Right atrium auricular region (tissue), 2 donors: ENCODE data around the gene PLEKHG3. TPM values are rescaled to one million over a fixed set of nuclear protein-coding genes. Genes with fewer than 3 reads are reported as not detected.

Experiments used
- DNase-seq: peaks from one replicate; pipeline ENCODE4 v3.0.0-alpha.2; 2019; ENCODE audit warnings: low spot score
- H3K27ac ChIP-seq, 2 donors: fragments of 200-600 bp; sonication (generic); 1 replicate in 1 of 2; 2 replicates in 1 of 2; pipeline ENCODE4 v1.5.1; 2016 to 2019
- H3K27me3 ChIP-seq, 2 donors: fragments of 200-600 bp; sonication (generic); one replicate each; pipeline versions ENCODE4 v1.5.1 to v1.6.0; 2017 to 2019
- H3K36me3 ChIP-seq: fragments of 200-600 bp; sonication (generic); one replicate; pipeline ENCODE4 v1.5.1; 2016
- H3K4me1 ChIP-seq, 2 donors: fragments of 200-600 bp; sonication (generic); one replicate each; pipeline versions ENCODE4 v1.5.1 to v1.6.0; 2017 to 2019
- H3K4me3 ChIP-seq, 2 donors: fragments of 200-600 bp; sonication (generic); 1 replicate in 1 of 2; 2 replicates in 1 of 2; pipeline ENCODE4 v1.5.1; 2017 to 2019; ENCODE audit warnings: mild to moderate bottlenecking in 1 of 2, moderate library complexity in 1 of 2
- H3K9me3 ChIP-seq, 2 donors: fragments of 200-600 bp; sonication (generic); one replicate each; pipeline ENCODE4 v1.5.1; 2019
- CTCF ChIP-seq, 2 donors: fragments of 200-600 bp; sonication (generic); IDR thresholded peaks; one replicate each; pipeline ENCODE4 v1.5.1; 2019; ENCODE audit warnings: antibody characterized with exemption in 2 of 2
- total RNA-seq, 2 donors: library from RNA; depleted of rRNA; stranded (reverse); fragments of >200 nt; gene quantifications; one replicate each; pipeline ENCODE4 v1.1.0, GENCODE V29; 2016

PLEKHG3 gene
- total RNA-seq, 2 donors from 2014 or later = 26.1 to 28.1 TPM

- no peak for TF ChIP-seq CTCF (IDR thresholded peaks at IDR 0.05)
- peaks cover 20% of the 10 kb centered on the region for H3K36me3 ChIP-seq
- H3K9me3 ChIP-seq = no peaks in the 10 kb centered on the region
- H3K27ac ChIP-seq = no peak overlapping the region
- no peaks in the 10 kb centered on the region for H3K27me3 ChIP-seq
- no peak overlapping the region for H3K4me3 ChIP-seq
- peaks cover 0 to 13% of the 10 kb centered on the region in 2 donors for H3K4me1 ChIP-seq
- no peak for DNase-seq
These were observed 48.7 kb downstream of the PLEKHG3 start for GRCh38 chr14:64752909-64753308.

- no peak for TF ChIP-seq CTCF (IDR thresholded peaks at IDR 0.05)
These were observed 49.1 kb downstream of the PLEKHG3 start for GRCh38 chr14:64753374-64753773.

DNA sequence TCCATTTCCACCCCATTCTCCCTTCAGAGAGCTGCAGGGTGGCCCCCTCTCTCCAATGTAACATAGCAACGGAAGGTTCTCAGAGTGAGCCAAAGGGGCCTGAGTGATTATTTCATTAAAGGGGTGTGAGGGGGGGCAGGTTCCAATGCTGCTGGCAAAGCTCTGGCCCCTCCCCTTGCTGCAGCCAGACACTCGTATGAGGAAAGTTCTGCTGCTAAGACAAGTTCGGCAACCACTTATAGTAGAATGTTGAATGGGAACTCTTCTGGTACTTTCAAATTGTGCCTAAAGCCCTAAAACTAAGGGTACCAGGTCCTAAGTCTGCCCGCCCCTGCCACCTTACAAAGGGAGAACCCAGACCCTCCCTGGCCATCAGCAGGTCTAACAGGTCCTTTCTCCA, 49.8 kb downstream of the PLEKHG3 start:
- Histone ChIP-seq H3K27ac (no peak overlapping the region), H3K4me3 (no peak overlapping the region), H3K4me1 (peaks cover 0 to 23% of the 10 kb centered on the region in 2 donors), H3K9me3 (no peaks in the 10 kb centered on the region), H3K36me3 (peaks cover 12% of the 10 kb centered on the region), H3K27me3 (no peaks in the 10 kb centered on the region)
- DNase-seq = no peak
- TF ChIP-seq CTCF (IDR thresholded peaks at IDR 0.05) = no peak

More at GRCh38 chr14:64753374-64753773, 49.1 kb downstream of the PLEKHG3 start:
- H3K36me3 ChIP-seq = peaks cover 19% of the 10 kb centered on the region
- no peaks in the 10 kb centered on the region for H3K9me3 ChIP-seq
- no peak overlapping the region for H3K27ac ChIP-seq
- H3K27me3 ChIP-seq = no peaks in the 10 kb centered on the region
- peaks cover 0 to 17% of the 10 kb centered on the region in 2 donors for H3K4me1 ChIP-seq
- DNase-seq = no peak
- H3K4me3 ChIP-seq = no peak overlapping the region

- H3K4me3 ChIP-seq = no peak overlapping the region
- H3K4me1 ChIP-seq = peaks cover 0 to 30% of the 10 kb centered on the region in 2 donors
- H3K27me3 ChIP-seq = no peaks in the 10 kb centered on the region
- H3K27ac ChIP-seq = no peak overlapping the region
- DNase-seq = no peak
- H3K36me3 ChIP-seq = peaks cover 6% of the 10 kb centered on the region
- no peaks in the 10 kb centered on the region for H3K9me3 ChIP-seq
- TF ChIP-seq CTCF (IDR thresholded peaks at IDR 0.05) = no peak
These were observed 50.5 kb downstream of the PLEKHG3 start for GRCh38 chr14:64754685-64755084.

DNA sequence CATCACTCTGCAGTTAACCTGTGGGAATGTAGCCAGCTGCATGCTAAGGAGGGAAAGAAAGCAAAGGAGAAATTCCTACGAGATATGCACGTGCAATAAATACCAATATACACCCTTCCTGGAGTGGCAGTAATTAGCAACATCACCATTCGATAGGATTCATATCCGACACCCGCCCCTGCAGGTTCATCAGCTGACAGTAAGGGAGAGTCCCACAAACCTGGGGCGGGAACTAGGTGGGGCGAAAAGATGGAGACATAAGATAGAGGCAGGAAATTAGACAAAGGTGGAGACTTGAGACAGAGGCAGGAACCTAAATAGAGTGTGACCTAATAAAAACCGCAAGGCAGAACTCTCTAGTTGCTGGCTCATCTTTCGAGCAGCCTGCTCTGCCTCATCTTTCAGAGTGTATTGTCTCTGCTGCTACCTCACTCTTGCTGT, 51.6 kb downstream of the PLEKHG3 start:
- no peak for DNase-seq

More for the DNA sequence above, 51.6 kb downstream of the PLEKHG3 start:
- H3K4me3 ChIP-seq = no peak overlapping the region
- no peaks in the 10 kb centered on the region for H3K36me3 ChIP-seq
- TF ChIP-seq CTCF (IDR thresholded peaks at IDR 0.05) = no peak
- H3K9me3 ChIP-seq = no peaks in the 10 kb centered on the region
- H3K4me1 ChIP-seq = peaks cover 0 to 40% of the 10 kb centered on the region in 2 donors
- H3K27me3 ChIP-seq = no peaks in the 10 kb centered on the region
- no peak overlapping the region for H3K27ac ChIP-seq
